VCaP (cell line): ENCODE data around the gene TTC21A.
"Not testable (repeated sequence)": the region's sequence is repeated elsewhere in the genome, so short reads cannot be mapped to it uniquely, and the experiment has no call there.

Experiments used
- H3K27ac ChIP-seq: fragments of 450-650 bp; 2 replicates; pipeline ENCODE4 v1.5.1; 2017
- TF ChIP-seq, protein P1 (sequence below): fragments of 450-650 bp; conservative IDR thresholded peaks from 2 replicates; pipeline ENCODE4 v1.5.1; 2017; ENCODE audit warnings: mild to moderate bottlenecking, moderate library complexity

TTC21A gene

DNA sequence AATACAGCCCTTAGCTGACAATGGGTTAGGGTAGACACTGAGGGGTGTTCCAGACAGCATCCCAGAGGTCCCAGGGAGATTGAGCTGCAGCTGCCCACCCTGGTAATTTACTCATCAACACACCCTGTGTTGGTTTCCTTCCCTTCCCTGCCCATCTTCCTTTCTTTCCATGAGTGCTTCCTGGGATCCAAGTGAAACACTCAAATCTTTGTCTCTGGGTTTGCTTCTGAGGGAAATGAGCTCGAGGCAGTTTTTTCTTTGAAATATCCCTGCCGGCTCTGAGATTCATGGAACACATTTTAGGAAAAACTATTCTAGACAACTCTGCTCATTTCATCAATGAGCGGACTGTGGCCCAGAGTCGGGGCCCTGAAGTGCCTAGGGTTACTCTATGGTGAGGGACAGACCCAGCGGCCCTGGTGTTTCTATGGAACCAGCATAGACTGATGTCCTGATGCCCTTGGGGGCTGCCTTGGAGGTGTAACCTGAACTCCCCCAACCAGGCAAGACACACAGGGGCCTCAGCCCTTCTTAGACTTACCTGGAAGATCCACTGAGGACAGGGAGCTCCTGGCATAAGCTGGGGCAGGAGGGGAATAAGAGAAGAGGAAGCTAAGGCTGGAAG lies 60.8 kb downstream of the TTC21A start:
- H3K27ac ChIP-seq: no peak overlapping the region
- TF ChIP-seq, protein P1, sequence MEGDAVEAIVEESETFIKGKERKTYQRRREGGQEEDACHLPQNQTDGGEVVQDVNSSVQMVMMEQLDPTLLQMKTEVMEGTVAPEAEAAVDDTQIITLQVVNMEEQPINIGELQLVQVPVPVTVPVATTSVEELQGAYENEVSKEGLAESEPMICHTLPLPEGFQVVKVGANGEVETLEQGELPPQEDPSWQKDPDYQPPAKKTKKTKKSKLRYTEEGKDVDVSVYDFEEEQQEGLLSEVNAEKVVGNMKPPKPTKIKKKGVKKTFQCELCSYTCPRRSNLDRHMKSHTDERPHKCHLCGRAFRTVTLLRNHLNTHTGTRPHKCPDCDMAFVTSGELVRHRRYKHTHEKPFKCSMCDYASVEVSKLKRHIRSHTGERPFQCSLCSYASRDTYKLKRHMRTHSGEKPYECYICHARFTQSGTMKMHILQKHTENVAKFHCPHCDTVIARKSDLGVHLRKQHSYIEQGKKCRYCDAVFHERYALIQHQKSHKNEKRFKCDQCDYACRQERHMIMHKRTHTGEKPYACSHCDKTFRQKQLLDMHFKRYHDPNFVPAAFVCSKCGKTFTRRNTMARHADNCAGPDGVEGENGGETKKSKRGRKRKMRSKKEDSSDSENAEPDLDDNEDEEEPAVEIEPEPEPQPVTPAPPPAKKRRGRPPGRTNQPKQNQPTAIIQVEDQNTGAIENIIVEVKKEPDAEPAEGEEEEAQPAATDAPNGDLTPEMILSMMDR: no peak

DNA sequence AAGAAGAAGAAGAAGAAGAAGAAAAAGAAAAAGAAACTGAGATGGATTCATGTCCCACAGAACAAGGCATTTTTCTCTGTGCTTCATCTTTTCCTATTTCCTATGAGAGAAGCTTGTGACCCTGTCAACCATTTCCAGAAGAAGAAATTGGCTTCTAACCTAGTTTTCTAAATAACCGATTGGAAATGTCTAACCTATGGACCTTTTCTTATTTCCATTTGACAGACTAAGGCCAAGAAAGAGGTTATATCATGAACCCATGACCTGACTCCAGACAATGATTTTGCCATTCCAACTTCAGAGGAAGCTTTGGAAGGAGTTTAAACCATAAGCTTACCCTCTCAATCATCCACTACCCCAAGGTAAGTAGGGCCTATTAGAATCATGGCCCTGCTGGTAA lies 62.2 kb downstream of the TTC21A start:
- TF ChIP-seq, protein P1: no peak
- no peak overlapping the region for H3K27ac ChIP-seq

DNA sequence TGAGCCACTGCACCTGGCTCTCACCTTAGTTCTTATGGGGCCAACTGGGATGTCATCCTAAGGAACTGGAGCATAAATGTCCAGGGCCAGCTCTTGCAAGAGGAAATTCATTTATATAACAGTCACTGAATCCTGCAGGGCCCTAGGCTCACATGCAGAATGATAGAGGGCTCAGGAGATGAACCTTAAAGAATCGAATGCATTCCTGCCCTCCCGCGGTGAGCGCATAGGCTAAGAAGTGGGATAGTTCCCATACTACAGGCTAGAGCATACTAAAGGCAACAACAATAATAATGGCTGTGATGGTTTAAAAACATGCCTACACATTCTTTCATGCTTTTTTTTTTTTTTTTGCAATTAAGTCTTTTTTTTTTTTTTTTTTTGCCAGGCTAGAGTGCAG lies 63.0 kb downstream of the TTC21A start:
- TF ChIP-seq, protein P1: no peak
- H3K27ac ChIP-seq: no peak overlapping the region

DNA sequence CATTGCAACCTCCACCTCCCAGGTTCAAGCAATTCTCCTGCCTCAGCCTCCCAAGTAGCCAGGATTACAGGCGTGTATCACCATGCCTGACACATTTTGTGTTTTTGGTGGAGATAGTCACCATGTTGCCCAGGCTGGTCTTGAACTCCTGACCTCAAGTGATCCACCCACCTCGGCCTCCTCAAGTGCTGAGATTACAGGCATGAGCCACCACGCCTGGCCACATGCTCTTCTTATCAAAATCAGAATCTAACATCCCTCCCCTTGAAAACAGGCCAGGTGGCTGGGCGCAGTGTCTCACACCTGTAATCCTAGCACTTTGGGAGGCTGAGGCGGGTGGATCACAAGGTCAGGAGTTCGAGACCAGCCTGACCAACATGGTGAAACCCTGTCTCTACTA lies 63.4 kb downstream of the TTC21A start:
- not testable (repeated sequence) for H3K27ac ChIP-seq

DNA sequence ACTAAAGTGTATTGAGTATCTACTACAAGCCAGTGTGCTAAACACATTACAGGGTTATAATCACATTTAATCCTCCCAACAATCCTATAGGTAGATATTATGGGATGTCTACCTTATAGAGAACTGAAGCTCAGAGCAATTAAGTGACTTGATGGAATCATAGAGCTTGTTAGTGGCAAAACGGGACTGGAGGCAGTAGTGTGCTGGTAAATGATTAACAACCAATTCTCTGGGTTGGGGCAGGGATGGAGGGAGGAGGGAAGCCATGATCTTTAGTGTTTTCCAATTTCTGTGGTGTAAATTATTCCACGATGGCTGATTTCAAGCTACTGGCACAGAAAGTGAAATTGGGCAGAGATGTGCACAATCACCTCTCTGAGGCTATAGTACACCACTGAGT lies 64.4 kb downstream of the TTC21A start:
- TF ChIP-seq, protein P1: no peak
- no peak overlapping the region for H3K27ac ChIP-seq

DNA sequence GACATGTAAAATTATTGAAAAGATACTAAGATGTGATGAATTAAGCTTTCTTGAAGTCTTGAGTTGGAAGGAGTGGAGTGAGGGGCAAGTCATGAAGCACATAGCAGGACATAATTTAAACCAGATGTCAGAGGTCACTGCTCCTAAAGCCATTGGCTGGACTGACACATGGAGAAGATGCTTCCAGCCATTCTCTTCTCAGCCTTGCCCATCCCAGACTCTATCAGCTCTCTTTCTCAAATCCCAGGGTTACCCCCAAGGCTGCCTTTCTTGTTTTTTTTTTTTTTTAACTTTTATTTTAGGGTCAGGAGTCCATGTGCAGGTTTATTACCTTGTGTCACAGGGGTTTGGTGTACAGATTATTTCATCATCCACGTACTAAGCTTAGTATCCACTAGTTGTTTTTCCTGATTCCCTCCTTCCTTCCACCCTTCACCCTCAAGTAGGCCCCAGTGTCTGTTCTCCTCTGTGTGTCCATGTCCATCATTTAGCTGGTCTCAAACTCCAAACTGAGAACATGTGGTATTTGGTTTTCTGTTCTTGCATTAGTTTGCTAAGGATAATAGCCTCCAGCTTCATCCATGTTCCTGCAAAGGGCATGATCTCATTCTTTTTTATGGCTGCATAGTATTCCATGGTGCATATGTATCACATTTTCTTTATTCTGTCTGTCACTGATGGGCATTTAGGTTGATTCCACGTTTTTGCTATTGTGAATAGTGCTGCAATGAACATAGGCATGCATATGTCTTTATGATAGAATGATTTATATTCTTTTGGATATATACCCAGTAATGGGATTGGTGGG lies 66.0 kb downstream of the TTC21A start:
- no peak overlapping the region for H3K27ac ChIP-seq
- TF ChIP-seq, protein P1: no peak

DNA sequence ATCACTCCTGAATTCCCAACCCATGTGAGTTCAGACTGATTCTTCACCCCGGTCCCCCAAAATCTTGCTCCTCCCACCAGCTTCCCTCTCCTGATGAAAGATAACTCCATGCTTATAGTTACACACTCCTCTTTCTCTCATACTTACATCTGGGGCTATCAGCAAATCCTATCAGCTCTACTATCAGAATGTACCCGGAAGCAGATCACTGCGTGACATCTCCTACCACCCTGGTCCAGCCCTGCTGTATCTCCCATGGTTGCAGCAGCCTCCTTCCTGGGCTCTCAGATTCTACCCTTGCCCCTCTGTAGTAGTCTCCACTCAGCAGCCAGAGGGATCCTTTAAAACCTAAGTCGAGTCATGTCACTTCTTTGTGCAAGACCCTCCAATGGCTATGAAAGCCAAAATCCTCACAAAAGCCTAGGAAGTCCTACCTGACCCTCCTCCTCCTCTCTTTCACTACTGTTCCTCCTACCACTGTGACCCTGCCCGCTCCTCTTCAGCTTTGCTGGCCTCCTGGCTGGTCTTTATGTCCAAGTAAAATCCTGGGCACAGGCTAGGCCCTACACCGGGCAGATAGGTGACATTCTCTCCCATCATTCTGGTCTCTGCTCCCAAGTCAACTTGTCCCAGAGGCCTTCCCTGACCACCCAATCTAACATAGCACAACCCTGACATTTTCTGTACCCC lies 68.7 kb downstream of the TTC21A start:
- peak overlapping the region; percentile 83 for H3K27ac ChIP-seq
- TF ChIP-seq, protein P1: no peak
